ENCODE results near the gene TMCC2.

The TMCC2 gene

GRCh38 chr1:205227584-205228013, at the start of gene TMCC2:
TMCC2 (plus strand) TSS chr1:205227946; CDS start chr1:205228565, 619 bp downstream.
- TF ChIP-seq REST (IDR thresholded peaks at IDR 0.05; ENCODE audit: low read depth) (no peak), CREB1 (IDR thresholded peaks at IDR 0.05; ENCODE audit: low read depth) (0 out of 2 replicates have a peak, but pooled peaks have one; percentile 12), TAF1 (IDR thresholded peaks at IDR 0.05; ENCODE audit: low read depth) (0 out of 2 replicates have a peak, but pooled peaks have one; percentile 41), RAD21 (IDR thresholded peaks at IDR 0.05; ENCODE audit: low read depth) (no peak), MAX (IDR thresholded peaks at IDR 0.05) (peak; percentile 34; the same call in 1 of the 2 replicates), ZBTB7A (IDR thresholded peaks at IDR 0.05; ENCODE audit: low read depth) (peak; percentile 74; the same call in 1 of the 2 replicates), EP300 (IDR thresholded peaks at IDR 0.05; ENCODE audit: borderline replicate concordance) (no peak), YY1 (IDR thresholded peaks at IDR 0.05; ENCODE audit: low read depth) (peak; percentile 42; the same call in 1 of the 2 replicates), TEAD4 (IDR thresholded peaks at IDR 0.05) (no peak), TCF12 (IDR thresholded peaks at IDR 0.05; ENCODE audit: low read depth) (no peak), USF1 (IDR thresholded peaks at IDR 0.05) (no peak), CEBPB (IDR thresholded peaks at IDR 0.05) (no peak), NFIC (IDR thresholded peaks at IDR 0.05) (no peak), FOXM1 (IDR thresholded peaks at IDR 0.05; ENCODE audit: borderline replicate concordance, low read depth) (no peak), EGR1 (IDR thresholded peaks at IDR 0.05) (peak; percentile 79)

- TF ChIP-seq CEBPB (IDR thresholded peaks at IDR 0.05) (no peak), TEAD4 (IDR thresholded peaks at IDR 0.05) (no peak), CREB1 (IDR thresholded peaks at IDR 0.05; ENCODE audit: low read depth) (no peak), FOXM1 (IDR thresholded peaks at IDR 0.05; ENCODE audit: borderline replicate concordance, low read depth) (no peak), REST (IDR thresholded peaks at IDR 0.05; ENCODE audit: low read depth) (no peak), TAF1 (IDR thresholded peaks at IDR 0.05; ENCODE audit: low read depth) (no peak), EGR1 (IDR thresholded peaks at IDR 0.05) (no peak), USF1 (IDR thresholded peaks at IDR 0.05) (no peak), NFIC (IDR thresholded peaks at IDR 0.05) (no peak), ZBTB7A (IDR thresholded peaks at IDR 0.05; ENCODE audit: low read depth) (no peak), MAX (IDR thresholded peaks at IDR 0.05) (no peak)
These were observed 47.9 kb upstream of the TMCC2 start for GRCh38 chr1:205179842-205180241.

GRCh38 chr1:205182930-205183329, 44.8 kb upstream of the TMCC2 start:
- TF ChIP-seq ZBTB7A (IDR thresholded peaks at IDR 0.05; ENCODE audit: low read depth), result no peak

- TF ChIP-seq YY1 (IDR thresholded peaks at IDR 0.05; ENCODE audit: low read depth) (no peak), TCF12 (IDR thresholded peaks at IDR 0.05; ENCODE audit: low read depth) (no peak), CEBPB (IDR thresholded peaks at IDR 0.05) (no peak), FOXM1 (IDR thresholded peaks at IDR 0.05; ENCODE audit: borderline replicate concordance, low read depth) (no peak), RAD21 (IDR thresholded peaks at IDR 0.05; ENCODE audit: low read depth) (no peak), EP300 (IDR thresholded peaks at IDR 0.05; ENCODE audit: borderline replicate concordance) (no peak), REST (IDR thresholded peaks at IDR 0.05; ENCODE audit: low read depth) (no peak)
These were observed 43.9 kb upstream of the TMCC2 start for GRCh38 chr1:205183676-205184335.

All from Ishikawa (cell line).